Measurements from ENCODE around the gene FUT1. TPM values are rescaled to one million over a fixed set of nuclear protein-coding genes. Genes with fewer than 3 reads are reported as not detected.

The FUT1 gene
- total and polyA plus RNA-seq, 9 of the 15 experiments (the other 6 are each of a cell fraction or from before 2014, with no cell fraction given) = 2.3 to 18.5 (median 8.8) TPM

DNA sequence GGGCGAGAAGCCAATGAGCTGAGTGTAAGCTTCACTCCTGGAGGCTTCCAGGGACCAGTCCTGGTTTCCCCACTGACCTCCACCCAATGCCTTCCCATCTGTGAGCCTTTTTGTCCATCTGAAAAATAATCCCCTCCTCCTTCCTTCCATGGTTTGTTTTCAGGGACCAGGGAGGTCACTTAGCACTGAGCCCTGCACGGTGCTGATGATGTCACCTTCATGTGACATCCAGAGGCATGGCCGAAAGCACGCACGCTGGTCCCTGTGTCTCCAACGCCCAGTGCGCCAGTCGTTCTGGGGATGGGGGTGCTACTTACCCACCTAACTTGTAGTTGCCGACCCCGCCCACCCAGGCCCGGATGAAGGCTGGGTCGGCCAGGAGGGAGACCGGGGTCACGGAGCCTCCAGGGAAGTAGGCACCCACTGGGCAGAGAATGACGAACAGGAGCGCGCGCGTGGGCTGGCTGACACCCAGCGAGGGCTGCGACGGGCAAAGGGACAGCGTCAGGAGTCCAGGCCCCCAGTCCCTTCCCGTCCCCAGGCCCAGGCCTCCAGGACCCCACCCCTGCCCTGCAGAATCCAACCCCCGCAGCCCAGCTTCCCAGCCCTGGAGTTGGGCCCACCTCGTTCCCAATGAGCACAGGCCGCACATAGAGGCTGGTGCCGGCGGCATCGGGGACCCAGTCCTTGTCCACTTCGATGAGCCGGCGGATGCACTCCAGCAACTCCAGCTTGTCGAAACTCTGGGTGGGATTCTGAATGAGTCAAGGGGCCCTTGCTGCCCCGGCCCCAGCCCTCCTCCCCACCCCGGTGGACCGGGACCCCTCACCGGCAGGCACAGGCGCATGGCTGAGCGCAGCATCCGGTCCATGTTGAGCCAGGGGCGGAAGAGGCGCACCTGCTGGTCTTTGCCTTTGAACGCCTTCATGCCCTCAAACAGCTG, 47.2 kb upstream of the FUT1 start:
- no peak for ATAC-seq
- no peaks in the 10 kb centered on the region; the same call in 2 of the 3 replicates for H3K79me2 ChIP-seq (ENCODE audit: control insufficient read depth, insufficient read depth, low read length)
- intact Hi-C loops (cut with micrococcal nuclease) = no loop called here

More for the DNA sequence above, 47.2 kb upstream of the FUT1 start:
- no peaks in the 10 kb centered on the region for H4K20me1 ChIP-seq (replicated peaks; ENCODE audit: control insufficient read depth, insufficient read depth, low read length)
- no peak overlapping the region for H3K9ac ChIP-seq (ENCODE audit: insufficient read depth in 1 of 2, low read depth in 2 of 2, low read length in 2 of 2)
- BruUV-seq (replicated peaks) = no TSS peak
- no peak overlapping the region; the same call in 2 of the 3 replicates for H3K27ac ChIP-seq (ENCODE audit: extremely low read depth, low read depth, low read length)
- H2AFZ ChIP-seq (ENCODE audit: low read depth, low read length) = no peak overlapping the region
- ChIA-PET CTCF (ENCODE audit: low intra/inter-chr PET ratio) (no interaction called here), POLR2A (interaction anchor here (0.9 to 1.6 kb wide), 3 partner anchors 7 to 72 kb away, joined by 3 to 5 read pairs (median 3); partner anchors contain the start of gene PPP1R15A)
- peaks cover 3 to 21% of the 10 kb centered on the region in 2 experiments; a peak in 4 of 5 replicates for H3K4me1 ChIP-seq (replicated peaks in 1 of 2; ENCODE audit: control insufficient read depth in 2 of 2, insufficient read depth in 2 of 2, low read length in 2 of 2)
- H3K4me3 ChIP-seq = no peak overlapping the region
- FAIRE-seq (no peak), DNase-seq (ENCODE audit: extremely low read depth in 1 of 4, low spot score in 3 of 4) (no peak)
- no peaks in the 10 kb centered on the region for H3K9me1 ChIP-seq (ENCODE audit: control insufficient read depth, insufficient read depth, low read length)
- no peaks in the 10 kb centered on the region for H3K9me3 ChIP-seq (replicated peaks; ENCODE audit: control insufficient read depth, insufficient read depth, low read depth, low read length)
- H3K27me3 ChIP-seq (ENCODE audit: control insufficient read depth in 2 of 2, insufficient read depth in 2 of 2, low read length in 2 of 2) = no peaks in the 10 kb centered on the region
- in situ Hi-C loops (cut with MboI) = loop anchor here (10.0 kb wide), 1 partner anchor 425 kb away; no protein-coding TSS in a partner anchor
- peaks cover 19% of the 10 kb centered on the region; the same call in 1 of the 3 replicates for H3K36me3 ChIP-seq (ENCODE audit: control insufficient read depth, insufficient read depth, low read length)
- TF ChIP-seq POLR2G (IDR thresholded peaks at IDR 0.05; ENCODE audit: low read depth, low read length) (peak; percentile 44), RBFOX2 (IDR thresholded peaks at IDR 0.05; ENCODE audit: low read depth, low read length) (peak; percentile 44), SP2 (IDR thresholded peaks at IDR 0.05; ENCODE audit: extremely low read depth, low read depth, low read length, poor library complexity, severe bottlenecking) (no peak), ARNT (IDR thresholded peaks at IDR 0.05) (no peak), PML (IDR thresholded peaks at IDR 0.05; ENCODE audit: low read length) (no peak), ZNF212 (CRISPR knock-in tag; IDR thresholded peaks at IDR 0.05) (no peak)
- TF ChIP-seq, protein P1, sequence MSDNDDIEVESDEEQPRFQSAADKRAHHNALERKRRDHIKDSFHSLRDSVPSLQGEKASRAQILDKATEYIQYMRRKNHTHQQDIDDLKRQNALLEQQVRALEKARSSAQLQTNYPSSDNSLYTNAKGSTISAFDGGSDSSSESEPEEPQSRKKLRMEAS (CRISPR knock-in tag; IDR thresholded peaks at IDR 0.05) = no peak
- TF ChIP-seq, protein P2, sequence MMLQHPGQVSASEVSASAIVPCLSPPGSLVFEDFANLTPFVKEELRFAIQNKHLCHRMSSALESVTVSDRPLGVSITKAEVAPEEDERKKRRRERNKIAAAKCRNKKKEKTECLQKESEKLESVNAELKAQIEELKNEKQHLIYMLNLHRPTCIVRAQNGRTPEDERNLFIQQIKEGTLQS (IDR thresholded peaks at IDR 0.05) = peak; percentile 32; the same call in 1 of the 2 replicates
- TF ChIP-seq, protein P2 (CRISPR knock-in tag; conservative IDR thresholded peaks at IDR 0.05) = no peak
- TF ChIP-seq, protein P3, sequence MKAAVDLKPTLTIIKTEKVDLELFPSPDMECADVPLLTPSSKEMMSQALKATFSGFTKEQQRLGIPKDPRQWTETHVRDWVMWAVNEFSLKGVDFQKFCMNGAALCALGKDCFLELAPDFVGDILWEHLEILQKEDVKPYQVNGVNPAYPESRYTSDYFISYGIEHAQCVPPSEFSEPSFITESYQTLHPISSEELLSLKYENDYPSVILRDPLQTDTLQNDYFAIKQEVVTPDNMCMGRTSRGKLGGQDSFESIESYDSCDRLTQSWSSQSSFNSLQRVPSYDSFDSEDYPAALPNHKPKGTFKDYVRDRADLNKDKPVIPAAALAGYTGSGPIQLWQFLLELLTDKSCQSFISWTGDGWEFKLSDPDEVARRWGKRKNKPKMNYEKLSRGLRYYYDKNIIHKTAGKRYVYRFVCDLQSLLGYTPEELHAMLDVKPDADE (conservative IDR thresholded peaks at IDR 0.05; ENCODE audit: control insufficient read depth, low read depth, low read length) = no peak
- TF ChIP-seq, protein P4, sequence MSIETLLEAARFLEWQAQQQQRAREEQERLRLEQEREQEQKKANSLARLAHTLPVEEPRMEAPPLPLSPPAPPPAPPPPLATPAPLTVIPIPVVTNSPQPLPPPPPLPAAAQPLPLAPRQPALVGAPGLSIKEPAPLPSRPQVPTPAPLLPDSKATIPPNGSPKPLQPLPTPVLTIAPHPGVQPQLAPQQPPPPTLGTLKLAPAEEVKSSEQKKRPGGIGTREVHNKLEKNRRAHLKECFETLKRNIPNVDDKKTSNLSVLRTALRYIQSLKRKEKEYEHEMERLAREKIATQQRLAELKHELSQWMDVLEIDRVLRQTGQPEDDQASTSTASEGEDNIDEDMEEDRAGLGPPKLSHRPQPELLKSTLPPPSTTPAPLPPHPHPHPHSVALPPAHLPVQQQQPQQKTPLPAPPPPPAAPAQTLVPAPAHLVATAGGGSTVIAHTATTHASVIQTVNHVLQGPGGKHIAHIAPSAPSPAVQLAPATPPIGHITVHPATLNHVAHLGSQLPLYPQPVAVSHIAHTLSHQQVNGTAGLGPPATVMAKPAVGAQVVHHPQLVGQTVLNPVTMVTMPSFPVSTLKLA (conservative IDR thresholded peaks at IDR 0.05) = no peak
- WGBS (ENCODE audit: insufficient coverage, low coverage, missing lambda C conversion rate) = 95% methylated on average over 24 of the region's 44 CpGs
- H3K4me2 ChIP-seq (ENCODE audit: insufficient read depth, low read length) = no peak overlapping the region

Measured in K562 (cell line).